Psoas muscle (tissue), 8 donors: Measurements from ENCODE around the gene ZNF91. TPM values are rescaled to one million over a fixed set of nuclear protein-coding genes. Genes with fewer than 3 reads are reported as not detected.
A peak's percentile ranks its signal among the peaks of the same experiment; 100 is the strongest.

Experiments
- ATAC-seq, 4 donors: fragments of 200-7000 bp; cut with Tn5 transposase; one replicate each; pipeline ENCODE4 v1.9.1; 2020; ENCODE audit warnings: moderate library complexity in 3 of 4, mild to moderate bottlenecking in 2 of 4
- DNase-seq, 2 donors: peaks; one replicate each; pipeline ENCODE4 v3.0.0-alpha.2; 2020
- H3K27ac ChIP-seq: fragments of 200-600 bp; one replicate; pipeline ENCODE4 v1.8.0; 2022
- H3K27me3 ChIP-seq, 3 donors: fragments of 200-600 bp in 1 of 3; one replicate each; pipeline versions ENCODE4 v1.6.1 to v1.8.0; 2013 to 2022; ENCODE audit warnings: low read length in 2 of 3, mild to moderate bottlenecking in 2 of 3, moderate library complexity in 1 of 3; ENCODE audit not compliant: insufficient read depth in 3 of 3
- H3K36me3 ChIP-seq, 2 donors: fragments of 200-600 bp in 1 of 2; one replicate each; pipeline versions ENCODE4 v1.6.1 to v1.8.0; 2013 to 2022; ENCODE audit warnings: low read depth in 1 of 2, mild to moderate bottlenecking in 1 of 2, moderate library complexity in 1 of 2; ENCODE audit not compliant: insufficient read depth in 1 of 2
- H3K4me1 ChIP-seq: fragments of 200-600 bp; one replicate; pipeline ENCODE4 v1.8.0; 2022
- H3K4me3 ChIP-seq: fragments of 200-600 bp; one replicate; pipeline ENCODE4 v1.8.0; 2022; ENCODE audit warnings: mild to moderate bottlenecking
- H3K9me3 ChIP-seq: fragments of 200-600 bp; one replicate; pipeline ENCODE4 v1.8.0; 2022
- CTCF ChIP-seq: fragments of 200-600 bp; IDR thresholded peaks from one replicate; pipeline ENCODE4 v1.8.0; 2022; ENCODE audit warnings: antibody characterized with exemption
- whole genome bisulfite sequencing, 3 donors: extraction: QIAGEN DNeasy Blood & Tissue Kit; methylation state at CpG; one replicate each; pipeline versions ENCODE4 v1.1.6 to v1.1.7; 2013; 5-methylcytosine and 5-hydroxymethylcytosine counted together
- intact Hi-C, 2 donors: fragments of 100-400 bp; cut with DNase I; formaldehyde crosslinking; loops; one replicate each; pipeline versions ENCODE4 v1.11.0 to v1.14.2; 2022
- polyA plus RNA-seq, 3 donors: library from polyadenylated mRNA; stranded (reverse); fragments of 200-250 nt; gene quantifications; one replicate each; pipeline ENCODE4 v1.2.3, GENCODE V29; 2013
- total RNA-seq, 4 donors: library from RNA; stranded (reverse); fragmentation: NEBNext Ultra II Directional in 2 of 4; extraction: Animal tissue kit (Norgen Biotek cat#: 25700) in 2 of 4; gene quantifications; one replicate each; pipeline versions ENCODE4 v1.2.1 to v1.2.4, GENCODE V29; 2021 to 2023
- donor health status: healthy with polysubstance abuse.
- donor health status: DM: no; HTN: no; CAD: no; lungs with moderate emphysema.
- donor health status: Bipolar disorder and iron deficiency.
- donor health status: healthy.
- donor health status: DM: yes; HTN: yes; CAD: no.
- donor health status: DM: no; HTN: no; CAD: no.
- donor health status: DM: no; HTN: no; CAD: no.
- donor health status: DM: yes; HTN: yes; CAD: no.

Gene ZNF91
- total and polyA plus RNA-seq, 7 donors = 5.3 to 161 (median 75.9) TPM

GRCh38 chr19:23415561-23416191 lies 20.4 kb upstream of the ZNF91 start:
- WGBS, 3 donors = 0 to 2% (median 1%) methylated on average over 32 to 33 of the region's 33 CpGs
- TF ChIP-seq CTCF = no peak
- DNase-seq = peak in 1 of 2 donors; percentile 52
- peak overlapping the region; percentile 52 for H3K4me3 ChIP-seq
- H3K4me1 ChIP-seq = no peaks in the 10 kb centered on the region
- no peaks in the 10 kb centered on the region for H3K36me3 ChIP-seq
- peaks cover 0 to 26% (median 0%) of the 10 kb centered on the region in 3 donors for H3K27me3 ChIP-seq
- H3K27ac ChIP-seq = no peak overlapping the region
- intact Hi-C loops = no loop called here
- ATAC-seq = no peak
- no peaks in the 10 kb centered on the region for H3K9me3 ChIP-seq

GRCh38 chr19:23415034-23415433 lies 19.8 kb upstream of the ZNF91 start:
- ATAC-seq = no peak

GRCh38 chr19:23410155-23410554 lies 14.9 kb upstream of the ZNF91 start:
- intact Hi-C loops = no loop called here
- ATAC-seq (no peak), DNase-seq (no peak)
- peaks cover 0 to 6% (median 0%) of the 10 kb centered on the region in 3 donors for H3K27me3 ChIP-seq
- no peak for TF ChIP-seq CTCF
- H3K4me1 ChIP-seq = no peaks in the 10 kb centered on the region
- WGBS, 3 donors = 67 to 82% (median 72%) methylated on average over 1 of the region's 1 CpG
- H3K36me3 ChIP-seq = no peaks in the 10 kb centered on the region
- no peak overlapping the region for H3K4me3 ChIP-seq
- no peak overlapping the region for H3K27ac ChIP-seq
- H3K9me3 ChIP-seq = no peaks in the 10 kb centered on the region

More at GRCh38 chr19:23415034-23415433, 19.8 kb upstream of the ZNF91 start:
- Histone ChIP-seq H3K4me1 (no peaks in the 10 kb centered on the region), H3K9me3 (no peaks in the 10 kb centered on the region), H3K4me3 (peak overlapping the region; percentile 52), H3K27ac (no peak overlapping the region), H3K36me3 (no peaks in the 10 kb centered on the region), H3K27me3 (peaks cover 0 to 26% (median 0%) of the 10 kb centered on the region in 3 donors)
- WGBS, 3 donors = 20 to 22% (median 21%) methylated on average over 13 of the region's 13 CpGs
- no peak for DNase-seq
- TF ChIP-seq CTCF = no peak
- intact Hi-C loops = no loop called here

- no peak for TF ChIP-seq CTCF
- no peaks in the 10 kb centered on the region for H3K9me3 ChIP-seq
- intact Hi-C loops = no loop called here
- WGBS, 3 donors = 67 to 78% (median 76%) methylated on average over 19 to 21 of the region's 21 CpGs
- H3K4me3 ChIP-seq = no peak overlapping the region
- H3K27me3 ChIP-seq = no peaks in the 10 kb centered on the region
- no peaks in the 10 kb centered on the region for H3K4me1 ChIP-seq
- no peaks in the 10 kb centered on the region for H3K36me3 ChIP-seq
- DNase-seq (no peak), ATAC-seq (no peak)
- H3K27ac ChIP-seq = no peak overlapping the region
These were observed 14.2 kb upstream of the ZNF91 start for GRCh38 chr19:23409392-23410048.
